Heart left ventricle (tissue), 16 donors: ENCODE results near the gene PDZD11. TPM values are rescaled to one million over a fixed set of nuclear protein-coding genes. Genes with fewer than 3 reads are reported as not detected.
"Not testable (repeated sequence)": the region's sequence is repeated elsewhere in the genome, so short reads cannot be mapped to it uniquely, and the experiment has no call there.

ENCODE experiments used
- ATAC-seq, 4 donors: fragments of 200-7000 bp; cut with Tn5 transposase; one replicate each; pipeline ENCODE4 v1.9.1; 2020 to 2022; ENCODE audit warnings: moderate library complexity in 4 of 4, mild to moderate bottlenecking in 3 of 4, moderate number of reproducible peaks in 1 of 4
- DNase-seq, 5 donors: peaks; one replicate each; pipeline ENCODE4 v3.0.0-alpha.2; 2020
- H3K27ac ChIP-seq, 12 donors: fragments of 200-600 bp; sonication (generic) in 4 of 12; one replicate each; pipeline versions ENCODE4 v1.5.0 to v1.8.0; 2016 to 2022; ENCODE audit warnings: mild to moderate bottlenecking in 2 of 12
- H3K27me3 ChIP-seq, 9 donors: fragments of 200-600 bp; sonication (generic) in 2 of 9; one replicate each; pipeline versions ENCODE4 v1.5.1 to v1.8.0; 2016 to 2022; ENCODE audit warnings: mild to moderate bottlenecking in 3 of 9
- H3K36me3 ChIP-seq, 9 donors: fragments of 200-600 bp; sonication (generic) in 2 of 9; one replicate each; pipeline versions ENCODE4 v1.5.0 to v1.8.0; 2018 to 2022; ENCODE audit warnings: mild to moderate bottlenecking in 2 of 9
- H3K4me1 ChIP-seq, 12 donors: fragments of 200-600 bp; sonication (generic) in 4 of 12; one replicate each; pipeline versions ENCODE4 v1.5.0 to v1.8.0; 2016 to 2022; ENCODE audit warnings: mild to moderate bottlenecking in 3 of 12
- H3K4me3 ChIP-seq, 12 donors: fragments of 200-600 bp; sonication (generic) in 4 of 12; one replicate each; pipeline versions ENCODE4 v1.5.0 to v1.8.0; 2017 to 2022; ENCODE audit warnings: mild to moderate bottlenecking in 9 of 12, moderate library complexity in 4 of 12
- H3K9me3 ChIP-seq, 12 donors: fragments of 200-600 bp; sonication (generic) in 4 of 12; one replicate each; pipeline versions ENCODE4 v1.5.0 to v1.8.0; 2016 to 2022; ENCODE audit warnings: mild to moderate bottlenecking in 1 of 12
- POLR2A ChIP-seq, 2 donors: fragments of 450-650 bp; IDR thresholded peaks; one replicate each; pipeline ENCODE4 v1.6.1; 2017; ENCODE audit warnings: antibody characterized with exemption in 2 of 2, mild to moderate bottlenecking in 2 of 2, moderate library complexity in 2 of 2
- WGBS, 4 donors: extraction: QIAGEN DNeasy Blood & Tissue Kit in 2 of 4; methylation state at CpG; one replicate each; pipeline versions ENCODE4 v1.1.5 to v1.1.7; 2013 to 2018; 5-methylcytosine and 5-hydroxymethylcytosine counted together
- intact Hi-C, 10 donors: fragments of 100-400 bp; cut with DNase I; formaldehyde crosslinking; loops; one replicate each; pipeline versions ENCODE4 v1.11.1 to v1.14.2; 2022
- polyA plus RNA-seq, 2 donors: library from polyadenylated mRNA; stranded (reverse); fragments of 200-250 nt; gene quantifications; one replicate each; pipeline ENCODE4 v1.2.3, GENCODE V29; 2013
- total RNA-seq, 9 donors: library from RNA; depleted of rRNA in 2 of 9; stranded (reverse); fragments of >200 nt in 2 of 9; fragmentation: NEBNext Ultra II Directional in 3 of 9; extraction: Animal tissue kit (Norgen Biotek cat#: 25700) in 3 of 9; gene quantifications; one replicate each; pipeline versions ENCODE4 v1.1.0 to v1.2.4, GENCODE V29; 2016 to 2023
- TF ChIP-seq, protein P1 (sequence below), 12 donors: fragments of 200-600 bp; sonication (generic) in 4 of 12; IDR thresholded peaks; one replicate each; pipeline versions ENCODE4 v1.5.0 to v1.8.0; 2018 to 2022; ENCODE audit warnings: antibody characterized with exemption in 12 of 12, mild to moderate bottlenecking in 5 of 12
- donor health status: ischemic (EF 13 %, LVEDD 7.1; RV severe dilation, severe dysfunction).
- donor health status: healthy with polysubstance abuse.
- donor health status: DM: no; HTN: yes; CAD: no.
- donor health status: DM: no; HTN: no; CAD: no.
- donor health status: ischemic (EF 25% LVEDD 6.9; RV normal size, moderate dysfunction).
- donor health status: ischemic (EF 25% LVEDD 5.7; RV mildly dilated, moderate dysfunction).
- donor health status: healthy.
- donor health status: DM: yes; HTN: yes; CAD: no.
- donor health status: ischemic (EF 35%, LVEDD 5.7; RV mildly dilated, moderate dysfunction).
- donor health status: nonischemic (EF 11% LVEDD 7.7; RV severe dilation, severe dysfunction).
- donor health status: DM: yes; HTN: yes; CAD: no.
- donor health status: PGD.
- donor health status: ischemic (EF 29% LVEDD 5.4; RV normal size, mild dysfunction).
- donor health status: nonischemic (EF 23%, LVEDD 6.1; RV moderate dilation, normal function).

The PDZD11 gene
- total and polyA plus RNA-seq, 11 donors: 27.1 to 57.3 (median 36.7) TPM

DNA sequence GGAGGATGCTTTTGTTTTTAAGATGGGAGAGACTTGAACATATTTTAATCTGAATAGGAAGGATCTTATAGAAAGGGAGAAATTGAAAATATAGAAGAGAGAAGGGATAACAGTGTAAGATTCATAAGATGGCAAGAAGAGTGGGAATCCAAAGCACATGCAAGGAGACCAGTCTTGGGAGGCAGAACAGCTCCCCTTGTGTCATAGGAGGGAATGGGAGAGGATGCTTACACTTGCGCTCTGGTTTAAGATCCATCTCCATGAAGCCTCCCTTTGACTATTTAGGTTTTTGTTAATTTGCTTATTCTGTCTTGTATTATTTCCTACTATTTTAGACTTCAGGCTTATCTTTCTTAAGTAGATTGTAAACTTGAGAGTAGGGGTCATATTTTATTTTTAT is 42.9 kb upstream of the PDZD11 start:
- no peak for TF ChIP-seq POLR2A (IDR thresholded peaks at IDR 0.05)
- TF ChIP-seq, protein P1, sequence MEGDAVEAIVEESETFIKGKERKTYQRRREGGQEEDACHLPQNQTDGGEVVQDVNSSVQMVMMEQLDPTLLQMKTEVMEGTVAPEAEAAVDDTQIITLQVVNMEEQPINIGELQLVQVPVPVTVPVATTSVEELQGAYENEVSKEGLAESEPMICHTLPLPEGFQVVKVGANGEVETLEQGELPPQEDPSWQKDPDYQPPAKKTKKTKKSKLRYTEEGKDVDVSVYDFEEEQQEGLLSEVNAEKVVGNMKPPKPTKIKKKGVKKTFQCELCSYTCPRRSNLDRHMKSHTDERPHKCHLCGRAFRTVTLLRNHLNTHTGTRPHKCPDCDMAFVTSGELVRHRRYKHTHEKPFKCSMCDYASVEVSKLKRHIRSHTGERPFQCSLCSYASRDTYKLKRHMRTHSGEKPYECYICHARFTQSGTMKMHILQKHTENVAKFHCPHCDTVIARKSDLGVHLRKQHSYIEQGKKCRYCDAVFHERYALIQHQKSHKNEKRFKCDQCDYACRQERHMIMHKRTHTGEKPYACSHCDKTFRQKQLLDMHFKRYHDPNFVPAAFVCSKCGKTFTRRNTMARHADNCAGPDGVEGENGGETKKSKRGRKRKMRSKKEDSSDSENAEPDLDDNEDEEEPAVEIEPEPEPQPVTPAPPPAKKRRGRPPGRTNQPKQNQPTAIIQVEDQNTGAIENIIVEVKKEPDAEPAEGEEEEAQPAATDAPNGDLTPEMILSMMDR (IDR thresholded peaks at IDR 0.05): no peak
- no peak for DNase-seq
- no peaks in the 10 kb centered on the region for H3K4me1 ChIP-seq
- no peak overlapping the region for H3K4me3 ChIP-seq
- peaks cover 0 to 7% (median 0%) of the 10 kb centered on the region in 9 donors for H3K27me3 ChIP-seq
- intact Hi-C loops: no loop called here
- no peaks in the 10 kb centered on the region for H3K36me3 ChIP-seq
- WGBS, 4 donors: 86 to 100% (median 93%) methylated on average over 1 of the region's 1 CpG
- H3K9me3 ChIP-seq: no peaks in the 10 kb centered on the region
- ATAC-seq: no peak
- H3K27ac ChIP-seq: no peak overlapping the region

DNA sequence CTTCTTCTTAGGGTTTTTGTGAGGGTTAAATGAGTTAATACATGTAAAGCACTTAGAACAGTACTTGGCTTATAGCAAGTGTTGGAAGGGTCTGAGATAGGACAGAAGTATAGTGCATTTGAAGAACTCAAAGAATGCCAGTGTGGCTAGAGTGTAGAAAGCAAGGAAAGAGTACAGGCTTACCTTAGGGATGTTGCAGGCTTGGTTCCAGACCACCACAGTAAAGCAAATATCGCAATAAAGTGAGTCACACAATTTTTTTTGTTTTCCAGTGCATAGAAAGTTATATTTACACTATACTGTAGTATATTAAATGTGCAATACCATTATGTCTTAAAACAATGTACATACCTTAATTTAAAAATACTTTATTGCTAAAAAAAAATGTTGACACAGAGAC is 41.4 kb upstream of the PDZD11 start:
- no peaks in the 10 kb centered on the region for H3K36me3 ChIP-seq
- H3K9me3 ChIP-seq: no peaks in the 10 kb centered on the region
- no peak for ATAC-seq
- TF ChIP-seq, protein P1 (IDR thresholded peaks at IDR 0.05): no peak
- no peak for TF ChIP-seq POLR2A (IDR thresholded peaks at IDR 0.05)
- WGBS, 4 donors: 55 to 88% (median 70%) methylated on average over 1 of the region's 1 CpG
- DNase-seq: no peak
- intact Hi-C loops: no loop called here
- H3K4me1 ChIP-seq: no peaks in the 10 kb centered on the region
- H3K27ac ChIP-seq: no peak overlapping the region
- H3K27me3 ChIP-seq: peaks cover 0 to 12% (median 0%) of the 10 kb centered on the region in 9 donors
- H3K4me3 ChIP-seq: no peak overlapping the region

DNA sequence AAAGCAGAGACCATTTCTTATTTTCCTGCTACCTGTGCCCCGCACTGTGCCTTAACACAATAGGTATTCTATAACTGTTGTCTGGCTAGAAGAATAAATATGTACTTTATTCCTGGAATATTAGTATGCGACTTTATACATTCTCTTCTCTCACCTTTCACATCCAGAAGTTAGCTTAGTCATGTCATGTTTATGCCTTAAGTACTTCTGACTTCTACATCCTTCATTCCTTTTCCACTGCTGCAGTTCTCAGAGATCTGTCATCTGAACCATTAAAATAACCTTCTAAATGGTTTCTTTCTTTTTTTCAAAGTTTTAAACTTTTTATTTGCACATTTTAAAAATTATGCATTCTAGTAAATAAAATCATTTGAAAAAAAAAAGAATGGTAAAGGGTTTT is 34.6 kb upstream of the PDZD11 start:
- Histone ChIP-seq H3K4me3 (no peak overlapping the region), H3K36me3 (no peaks in the 10 kb centered on the region), H3K9me3 (no peaks in the 10 kb centered on the region), H3K27me3 (peaks cover 0 to 4% (median 0%) of the 10 kb centered on the region in 9 donors), H3K4me1 (no peaks in the 10 kb centered on the region), H3K27ac (no peak overlapping the region)
- DNase-seq (no peak), ATAC-seq (no peak)
- WGBS, 4 donors: 88 to 95% (median 91%) methylated on average over 2 of the region's 2 CpGs
- TF ChIP-seq, protein P1 (IDR thresholded peaks at IDR 0.05): no peak
- TF ChIP-seq POLR2A (IDR thresholded peaks at IDR 0.05): no peak
- intact Hi-C loops: no loop called here

DNA sequence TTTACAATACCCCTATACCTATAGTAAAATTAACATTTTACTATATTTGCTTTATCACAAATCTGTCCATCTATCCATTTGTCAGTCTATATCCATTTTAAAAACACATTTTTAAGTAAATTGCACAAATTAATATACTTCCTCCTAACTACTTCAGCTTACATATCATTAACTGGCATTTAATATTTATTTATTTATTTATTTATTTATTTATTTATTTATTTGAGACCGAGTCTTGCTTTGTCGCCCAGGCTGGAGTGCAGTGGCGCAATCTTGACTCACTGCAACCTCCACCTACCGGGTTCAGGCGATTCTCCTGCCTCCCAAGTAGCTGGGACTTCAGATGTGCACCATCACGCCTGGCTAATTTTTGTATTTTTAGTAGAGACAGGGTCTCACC is 33.9 kb upstream of the PDZD11 start:
- DNase-seq, H3K4me1 ChIP-seq, ATAC-seq, H3K27ac ChIP-seq, H3K36me3 ChIP-seq, H3K4me3 ChIP-seq, intact Hi-C loops, H3K9me3 ChIP-seq, H3K27me3 ChIP-seq: not testable (repeated sequence)
- 84 to 99% (median 94%) methylated on average over 6 of the region's 6 CpGs for WGBS, 4 donors

DNA sequence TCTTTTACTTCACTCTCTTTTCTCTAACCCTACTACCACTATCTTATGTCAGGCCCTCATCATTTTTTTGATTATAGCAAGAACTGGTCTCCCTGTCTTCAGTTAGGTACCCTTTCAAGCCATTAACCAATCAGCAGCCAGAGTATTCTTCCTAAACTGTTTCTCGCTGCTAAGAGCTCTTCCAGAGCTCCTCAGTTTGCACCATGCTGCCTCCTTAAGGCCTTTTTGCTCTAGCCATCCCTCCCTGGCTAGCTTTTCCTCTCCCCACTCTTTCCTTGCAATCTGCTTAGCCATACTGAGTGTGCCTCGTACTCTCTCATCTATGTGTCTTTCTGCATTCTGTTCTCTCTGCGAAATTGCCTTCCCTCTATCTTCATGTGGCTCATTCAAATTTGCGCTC is 33.1 kb upstream of the PDZD11 start:
- intact Hi-C loops: no loop called here
- TF ChIP-seq, protein P1 (IDR thresholded peaks at IDR 0.05): no peak
- TF ChIP-seq POLR2A (IDR thresholded peaks at IDR 0.05): no peak
- Histone ChIP-seq H3K36me3 (no peaks in the 10 kb centered on the region), H3K27me3 (peaks cover 0 to 4% (median 0%) of the 10 kb centered on the region in 9 donors), H3K9me3 (no peaks in the 10 kb centered on the region), H3K4me1 (no peaks in the 10 kb centered on the region), H3K4me3 (no peak overlapping the region), H3K27ac (no peak overlapping the region)
- 87 to 98% (median 92%) methylated on average over 4 of the region's 4 CpGs for WGBS, 4 donors
- DNase-seq (no peak), ATAC-seq (no peak)
